HG02623 (cell line): Measurements from ENCODE around the gene ADAM23.

Experiments used
- ATAC-seq: cut with Tn5 transposase; IDR thresholded peaks from one replicate; pipeline ENCODE4 v1.9.1; 2021; ENCODE audit warnings: moderate library complexity; ENCODE audit not compliant: unreplicated experiment

The ADAM23 gene

GRCh38 chr2:206631340-206631739 lies 188.0 kb downstream of the ADAM23 start:
- ATAC-seq = no peak

GRCh38 chr2:206635015-206635414 lies 191.7 kb downstream of the ADAM23 start:
- no peak for ATAC-seq

DNA sequence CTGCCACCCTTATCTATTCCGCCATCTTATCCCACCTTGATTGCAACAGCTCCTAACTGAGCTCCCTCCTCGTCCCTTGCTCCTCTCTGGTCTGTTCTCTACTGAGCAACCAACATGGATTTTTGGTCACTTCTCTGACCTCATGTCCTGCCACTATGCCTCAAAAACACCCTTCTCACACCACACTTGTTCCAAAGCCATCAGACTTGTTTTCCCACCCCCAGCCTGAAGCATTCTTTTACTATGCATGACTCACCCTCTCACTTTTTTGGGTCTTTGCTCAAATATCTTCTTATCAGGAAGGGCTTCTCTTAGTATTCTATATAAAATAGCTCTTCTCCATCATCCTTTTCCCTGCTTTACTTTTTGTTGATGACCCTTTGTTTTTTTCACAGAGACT lies 196.3 kb downstream of the ADAM23 start:
- no peak for ATAC-seq

GRCh38 chr2:206641226-206641625 lies 197.9 kb downstream of the ADAM23 start:
- no peak for ATAC-seq

GRCh38 chr2:206642075-206643025 lies 199.0 kb downstream of the ADAM23 start, which contains the start of gene FAM237A:
Gene FAM237A, plus strand, starts transcription at chr2:206642487. Its CDS starts 1,750 bp downstream, at chr2:206644237.
- ATAC-seq = no peak

- no peak for ATAC-seq
These were observed 204.7 kb downstream of the ADAM23 start for GRCh38 chr2:206647985-206648384.

DNA sequence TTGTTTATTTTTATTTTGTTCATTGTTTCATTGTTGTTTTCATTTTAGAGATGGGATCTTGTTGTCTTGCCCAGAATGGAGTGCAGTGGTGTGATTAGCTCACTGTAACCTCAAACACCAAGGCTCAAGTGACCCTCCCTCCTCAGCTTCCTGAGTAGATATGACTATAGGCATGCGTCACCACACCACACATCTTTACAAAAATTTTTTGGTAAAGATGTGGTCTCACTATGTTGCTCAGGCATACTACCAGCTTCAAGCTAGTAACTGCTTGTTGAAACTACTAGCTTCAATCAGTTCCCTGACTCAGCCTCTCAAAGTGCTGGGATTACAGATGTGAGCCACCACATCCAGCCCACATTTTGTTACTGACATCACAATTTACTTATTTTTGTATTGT lies 213.8 kb downstream of the ADAM23 start:
- ATAC-seq = no peak

DNA sequence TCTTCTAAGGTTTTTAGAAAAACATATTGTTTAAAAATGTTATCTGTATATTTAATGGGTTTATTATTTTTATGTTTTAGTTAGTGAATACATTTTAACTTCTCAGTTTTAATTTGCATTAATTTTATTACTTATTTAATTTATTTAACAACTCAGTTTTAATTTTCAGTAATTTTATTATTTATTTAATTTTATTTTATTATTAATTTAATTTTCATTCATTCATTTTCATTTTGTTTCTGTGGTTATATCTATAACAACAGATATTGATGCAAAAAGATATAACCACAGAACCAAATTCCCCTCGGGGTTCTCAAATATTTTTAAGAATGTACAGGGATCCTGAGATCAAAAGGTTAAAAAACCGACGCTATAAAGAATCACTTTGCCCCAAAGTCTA lies 221.9 kb downstream of the ADAM23 start:
- ATAC-seq = no peak
